A673 (cell line): ENCODE measurements around the gene H3-3A. TPM values are rescaled to one million over a fixed set of nuclear protein-coding genes. Genes with fewer than 3 reads are reported as not detected.

Source experiments
- BruUV-seq: library from RNA; stranded (reverse); fragments of 400-500 nt; replicated peaks from 2 replicates; lab custom pipeline; 2021; lab: Mats Ljungman, UMichigan
- CTCF ChIA-PET: fragments of 300-600 bp; sonication (Branson Sonifier 250); formaldehyde crosslinking; loops from one replicate; lab custom pipeline; 2022; ENCODE audit warnings: antibody characterized with exemption; lab: Charles Lee
- POLR2A ChIA-PET: fragments of 300-600 bp; sonication (Branson Sonifier 250); formaldehyde crosslinking; loops from one replicate; lab custom pipeline; 2022; ENCODE audit warnings: antibody characterized with exemption; ENCODE audit not compliant: low non-redundant PET; lab: Charles Lee
- DNase-seq: peaks from one replicate; pipeline ENCODE4 v3.0.0-alpha.2; 2015; ENCODE audit warnings: low spot score
- H3K27ac ChIP-seq: fragments of 200-600 bp; sonication (generic); 2 replicates; pipeline ENCODE4 v1.5.1; 2016; ENCODE audit warnings: mixed run types, low read depth, mild to moderate bottlenecking, mixed read lengths, antibody characterized with exemption, low read length; ENCODE audit not compliant: poor library complexity, severe bottlenecking
- H3K27me3 ChIP-seq: fragments of 200-600 bp; sonication (generic); replicated peaks from 2 replicates; pipeline ENCODE4 v1.6.1; 2017; ENCODE audit warnings: mixed run types, low read depth, mild to moderate bottlenecking, mixed read lengths, antibody characterized with exemption, low read length; ENCODE audit not compliant: insufficient read depth, poor library complexity
- H3K36me3 ChIP-seq: fragments of 200-600 bp; sonication (generic); 2 replicates; pipeline ENCODE4 v1.6.1; 2016; ENCODE audit warnings: mixed run types, mild to moderate bottlenecking, mixed read lengths, antibody characterized with exemption, low read length; ENCODE audit not compliant: insufficient read depth, poor library complexity, severe bottlenecking
- H3K4me1 ChIP-seq: fragments of 200-600 bp; sonication (generic); 2 replicates; pipeline ENCODE4 v1.6.1; 2017; ENCODE audit warnings: mixed run types, mild to moderate bottlenecking, mixed read lengths, antibody characterized with exemption, low read length; ENCODE audit not compliant: insufficient read depth, poor library complexity, severe bottlenecking
- H3K4me3 ChIP-seq: fragments of 200-600 bp; sonication (generic); 2 replicates; pipeline ENCODE4 v1.5.1; 2016; ENCODE audit warnings: low read depth, mixed run types, mild to moderate bottlenecking, mixed read lengths, low read length; ENCODE audit not compliant: poor library complexity, severe bottlenecking
- H3K9me3 ChIP-seq: fragments of 200-600 bp; sonication (generic); 2 replicates; pipeline ENCODE4 v1.6.1; 2016; ENCODE audit warnings: mixed run types, low read depth, mild to moderate bottlenecking, mixed read lengths, antibody characterized with exemption, low read length; ENCODE audit not compliant: poor library complexity, severe bottlenecking
- CTCF ChIP-seq: fragments of 300-800, 200-600 bp; sonication (generic); conservative IDR thresholded peaks from 2 replicates; pipeline ENCODE4 v1.5.1; 2017; ENCODE audit warnings: low read depth, mild to moderate bottlenecking, antibody characterized with exemption, low read length, moderate library complexity, mixed read lengths
- EZH2 ChIP-seq: fragments of 200-600 bp; sonication (generic); IDR thresholded peaks from 2 replicates; pipeline ENCODE4 v1.6.1; 2017; ENCODE audit warnings: borderline replicate concordance, low read depth, mild to moderate bottlenecking, mixed read lengths, antibody characterized with exemption, low read length; ENCODE audit not compliant: poor library complexity, severe bottlenecking
- intact Hi-C: fragments of 100-400 bp; cut with micrococcal nuclease; formaldehyde crosslinking; loops from one replicate; pipeline ENCODE4 v1.10.0; 2022; ENCODE audit not compliant: unreplicated experiment
- total RNA-seq: library from RNA; stranded (reverse); gene quantifications from 2 replicates; pipeline ENCODE4 v1.2.3, GENCODE V29; 2021

H3-3A gene
- total RNA-seq, 1 experiment from 2014 or later: 638 TPM

GRCh38 chr1:226034482-226034881 lies 28.0 kb upstream of the H3-3A start:
- intact Hi-C loops: no loop called here
- CTCF ChIA-PET: no interaction called here
- BruUV-seq: no TSS peak
- no peaks in the 10 kb centered on the region for H3K36me3 ChIP-seq
- H3K27ac ChIP-seq: no peak overlapping the region
- TF ChIP-seq CTCF: no peak
- no peak for TF ChIP-seq EZH2
- DNase-seq: no peak
- POLR2A ChIA-PET: no interaction called here
- no peak overlapping the region for H3K4me3 ChIP-seq
- H3K27me3 ChIP-seq: no peaks in the 10 kb centered on the region
- no peaks in the 10 kb centered on the region for H3K9me3 ChIP-seq
- H3K4me1 ChIP-seq: no peaks in the 10 kb centered on the region

GRCh38 chr1:226035915-226036314 lies 26.6 kb upstream of the H3-3A start:
- no TSS peak for BruUV-seq
- no peaks in the 10 kb centered on the region for H3K9me3 ChIP-seq
- no peak for DNase-seq
- no peaks in the 10 kb centered on the region for H3K4me1 ChIP-seq
- CTCF ChIA-PET: interaction anchor here (0.7 kb wide), 1 partner anchor 18 kb away, joined by 7 read pairs; no protein-coding TSS in a partner anchor
- intact Hi-C loops: no loop called here
- no peaks in the 10 kb centered on the region for H3K27me3 ChIP-seq
- no peak overlapping the region for H3K27ac ChIP-seq
- H3K4me3 ChIP-seq: no peak overlapping the region
- POLR2A ChIA-PET: no interaction called here
- no peak for TF ChIP-seq CTCF
- no peaks in the 10 kb centered on the region for H3K36me3 ChIP-seq

GRCh38 chr1:226038661-226039060 lies 23.9 kb upstream of the H3-3A start:
- BruUV-seq: no TSS peak
- CTCF ChIA-PET: no interaction called here
- DNase-seq: no peak
- Histone ChIP-seq H3K4me1 (no peaks in the 10 kb centered on the region), H3K27me3 (no peaks in the 10 kb centered on the region), H3K4me3 (no peak overlapping the region), H3K36me3 (no peaks in the 10 kb centered on the region), H3K9me3 (no peaks in the 10 kb centered on the region), H3K27ac (no peak overlapping the region)
- intact Hi-C loops: no loop called here
- TF ChIP-seq EZH2: no peak
- TF ChIP-seq CTCF: no peak
- POLR2A ChIA-PET: no interaction called here
